Neural crest cell (in vitro differentiated cells): Measurements from ENCODE around the gene CFAP73. TPM values are rescaled to one million over a fixed set of nuclear protein-coding genes. Genes with fewer than 3 reads are reported as not detected.

ENCODE experiments used
- DNase-seq: peaks from one replicate; pipeline ENCODE4 v3.0.0; 2021; ENCODE audit warnings: low read depth, mixed read lengths, low spot score
- H3K27ac Mint-ChIP-seq: one replicate; pipeline ENCODE4 v1.8.0; 2021; ENCODE audit warnings: mild to moderate bottlenecking, mixed read lengths; ENCODE audit not compliant: unreplicated experiment
- H3K27me3 Mint-ChIP-seq: 2 replicates; pipeline ENCODE4 v1.8.0; 2021; ENCODE audit warnings: low read depth, mild to moderate bottlenecking, mixed read lengths
- H3K36me3 Mint-ChIP-seq: 2 replicates; pipeline ENCODE4 v1.8.0; 2021; ENCODE audit warnings: low read depth, mild to moderate bottlenecking, mixed read lengths
- H3K4me1 Mint-ChIP-seq: 2 replicates; pipeline ENCODE4 v1.8.0; 2021; ENCODE audit warnings: mixed read lengths
- H3K4me3 Mint-ChIP-seq: one replicate; pipeline ENCODE4 v1.8.0; 2021; ENCODE audit warnings: mild to moderate bottlenecking, mixed read lengths
- H3K9me3 Mint-ChIP-seq: 2 replicates; pipeline ENCODE4 v1.8.0; 2021; ENCODE audit warnings: mixed read lengths
- total RNA-seq: library from RNA; stranded (reverse); gene quantifications from 2 replicates; pipeline ENCODE4 v1.2.1, GENCODE V29; 2021
- TF ChIP-seq, protein P1 (sequence below): fragments of 200-600 bp; sonication (generic); conservative IDR thresholded peaks from 2 replicates; pipeline ENCODE4 v1.5.0; 2021; ENCODE audit warnings: antibody characterized with exemption, mild to moderate bottlenecking

CFAP73 gene
- total RNA-seq, 1 donor from 2014 or later: not detected

DNA sequence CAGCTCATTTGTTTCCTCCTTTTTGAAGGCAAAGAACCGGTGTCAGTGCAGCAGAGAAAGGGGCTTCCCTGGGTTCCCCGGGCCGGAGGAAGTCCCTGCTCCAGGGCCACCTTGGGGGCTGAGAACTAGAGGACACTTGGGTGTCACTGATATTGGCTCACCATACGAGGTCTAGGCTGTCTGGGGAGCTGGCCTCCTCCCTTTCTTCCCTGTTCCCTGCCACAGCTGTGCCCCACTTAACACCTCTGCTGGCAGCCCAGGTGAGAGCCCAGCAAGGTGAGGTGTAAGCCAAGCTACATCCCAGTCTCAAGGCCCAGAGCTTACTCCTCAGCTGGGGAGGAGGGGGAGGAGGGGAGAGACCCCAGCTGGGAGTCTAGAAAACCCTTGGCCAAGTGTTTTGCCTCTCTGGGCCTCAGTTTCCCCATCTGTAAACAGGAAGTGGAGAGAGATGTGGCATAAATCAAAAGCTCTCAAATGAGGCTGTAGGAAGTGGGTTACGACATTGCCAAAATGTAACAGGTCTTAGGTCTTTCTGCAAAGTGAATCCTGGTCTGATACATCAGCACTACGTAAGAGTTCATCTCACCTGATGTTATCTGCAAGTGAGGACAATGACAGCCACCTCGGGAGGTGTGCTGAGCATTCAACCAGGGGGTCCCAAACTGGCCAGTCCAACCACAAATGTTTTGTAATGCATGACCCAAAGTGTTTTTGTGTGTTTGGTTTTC, 39.5 kb upstream of the CFAP73 start:
- TF ChIP-seq, protein P1, sequence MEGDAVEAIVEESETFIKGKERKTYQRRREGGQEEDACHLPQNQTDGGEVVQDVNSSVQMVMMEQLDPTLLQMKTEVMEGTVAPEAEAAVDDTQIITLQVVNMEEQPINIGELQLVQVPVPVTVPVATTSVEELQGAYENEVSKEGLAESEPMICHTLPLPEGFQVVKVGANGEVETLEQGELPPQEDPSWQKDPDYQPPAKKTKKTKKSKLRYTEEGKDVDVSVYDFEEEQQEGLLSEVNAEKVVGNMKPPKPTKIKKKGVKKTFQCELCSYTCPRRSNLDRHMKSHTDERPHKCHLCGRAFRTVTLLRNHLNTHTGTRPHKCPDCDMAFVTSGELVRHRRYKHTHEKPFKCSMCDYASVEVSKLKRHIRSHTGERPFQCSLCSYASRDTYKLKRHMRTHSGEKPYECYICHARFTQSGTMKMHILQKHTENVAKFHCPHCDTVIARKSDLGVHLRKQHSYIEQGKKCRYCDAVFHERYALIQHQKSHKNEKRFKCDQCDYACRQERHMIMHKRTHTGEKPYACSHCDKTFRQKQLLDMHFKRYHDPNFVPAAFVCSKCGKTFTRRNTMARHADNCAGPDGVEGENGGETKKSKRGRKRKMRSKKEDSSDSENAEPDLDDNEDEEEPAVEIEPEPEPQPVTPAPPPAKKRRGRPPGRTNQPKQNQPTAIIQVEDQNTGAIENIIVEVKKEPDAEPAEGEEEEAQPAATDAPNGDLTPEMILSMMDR: no peak
- Mint-ChIP-seq H3K9me3 (no peaks in the 10 kb centered on the region), H3K36me3 (no peaks in the 10 kb centered on the region), H3K27ac (no peak overlapping the region), H3K4me3 (no peak overlapping the region), H3K4me1 (no peaks in the 10 kb centered on the region), H3K27me3 (peaks cover 30% of the 10 kb centered on the region)
- DNase-seq: no peak

DNA sequence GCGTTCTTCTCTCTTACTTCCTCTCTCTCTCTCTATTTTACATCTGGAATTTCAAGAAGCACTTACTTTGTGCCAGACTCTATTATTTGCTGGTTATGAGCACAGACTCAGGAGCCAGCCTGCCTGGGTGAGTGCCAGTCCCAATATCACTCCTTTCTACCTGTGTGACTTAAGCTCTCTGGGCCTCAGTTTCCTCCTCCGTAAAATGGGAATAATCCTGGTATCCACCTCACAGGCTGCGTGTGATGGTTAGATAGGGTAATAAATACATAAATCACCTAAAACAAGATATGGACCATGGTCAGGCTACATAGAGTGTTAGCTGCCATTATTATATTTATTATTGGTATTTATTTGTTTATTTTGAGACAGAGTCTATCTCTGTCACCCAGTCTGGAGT, 38.3 kb upstream of the CFAP73 start:
- no peak overlapping the region for H3K27ac Mint-ChIP-seq

DNA sequence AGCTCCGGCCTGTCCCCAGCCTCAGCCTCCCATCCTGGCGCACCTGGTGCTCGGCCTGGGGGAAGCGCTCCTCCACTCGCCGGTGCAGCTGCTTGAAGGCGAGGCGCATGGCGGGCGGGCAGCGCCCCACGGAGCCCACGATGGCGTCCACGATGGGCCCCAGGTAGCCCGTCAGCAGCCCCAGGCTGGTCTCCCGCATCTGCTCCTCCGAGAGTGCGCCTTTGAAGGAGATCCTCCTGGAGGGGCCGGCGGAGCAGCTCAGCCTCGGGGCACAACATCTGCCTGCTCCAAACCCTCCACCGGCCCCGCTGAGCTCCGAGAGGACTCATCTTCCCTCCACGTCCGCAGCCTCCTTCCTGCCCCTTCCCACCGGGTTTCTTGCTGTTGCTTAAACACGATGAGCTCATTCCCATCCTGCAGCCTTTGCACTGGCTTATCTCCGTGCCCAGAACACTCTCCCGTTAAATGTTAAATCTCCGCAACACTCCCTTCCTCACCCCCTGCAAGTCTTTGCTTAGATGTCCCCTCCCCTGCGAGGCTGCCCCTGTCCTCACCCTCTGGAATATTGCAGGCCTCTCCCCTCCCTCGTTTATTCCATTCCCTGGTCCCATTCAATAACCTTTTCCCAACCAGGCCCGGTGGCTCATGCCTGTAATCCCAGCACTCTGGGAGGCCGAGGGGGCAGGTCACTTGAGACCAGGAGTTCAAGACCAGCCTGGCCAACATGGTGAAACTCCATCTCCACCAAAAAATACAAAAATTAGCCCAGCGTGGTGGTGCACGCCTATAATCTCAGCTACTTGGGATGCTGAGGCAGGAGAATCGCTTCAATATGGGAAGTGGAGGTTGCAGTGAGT, 37.3 kb upstream of the CFAP73 start:
- H3K36me3 Mint-ChIP-seq: no peaks in the 10 kb centered on the region
- H3K9me3 Mint-ChIP-seq: no peaks in the 10 kb centered on the region
- TF ChIP-seq, protein P1: no peak
- H3K27me3 Mint-ChIP-seq: peaks cover 16% of the 10 kb centered on the region
- DNase-seq: no peak
- no peaks in the 10 kb centered on the region for H3K4me1 Mint-ChIP-seq
- H3K4me3 Mint-ChIP-seq: no peak overlapping the region
- peak overlapping the region; percentile 35 for H3K27ac Mint-ChIP-seq

More for the DNA sequence above, 38.3 kb upstream of the CFAP73 start:
- TF ChIP-seq, protein P1: no peak
- no peak overlapping the region for H3K4me3 Mint-ChIP-seq
- DNase-seq: no peak
- no peaks in the 10 kb centered on the region for H3K9me3 Mint-ChIP-seq
- no peaks in the 10 kb centered on the region for H3K36me3 Mint-ChIP-seq
- no peaks in the 10 kb centered on the region for H3K4me1 Mint-ChIP-seq
- H3K27me3 Mint-ChIP-seq: peaks cover 20% of the 10 kb centered on the region

DNA sequence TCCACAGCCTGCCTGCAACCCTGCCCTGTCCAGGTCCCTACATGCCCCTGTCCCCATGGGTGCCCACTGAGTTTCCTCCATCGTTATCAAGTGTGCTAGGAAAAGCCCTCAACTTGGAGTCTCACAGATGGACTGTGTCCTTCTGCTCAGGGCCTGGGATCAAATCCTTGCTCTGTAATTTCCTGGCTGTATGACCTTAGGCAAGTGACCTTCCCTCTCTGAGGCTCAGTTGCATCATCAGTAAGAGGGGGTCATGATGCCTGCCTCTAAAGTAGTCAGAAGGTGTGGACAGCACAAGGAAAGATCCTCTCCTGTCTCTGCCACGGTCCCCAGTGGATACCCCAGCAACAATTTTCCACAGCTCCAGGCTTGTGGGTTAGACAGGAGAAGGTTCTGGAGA, 36.1 kb upstream of the CFAP73 start:
- no peak overlapping the region for H3K27ac Mint-ChIP-seq
- peaks cover 12% of the 10 kb centered on the region for H3K27me3 Mint-ChIP-seq
- TF ChIP-seq, protein P1: no peak
- H3K4me3 Mint-ChIP-seq: no peak overlapping the region
- H3K36me3 Mint-ChIP-seq: no peaks in the 10 kb centered on the region
- H3K4me1 Mint-ChIP-seq: no peaks in the 10 kb centered on the region
- no peaks in the 10 kb centered on the region for H3K9me3 Mint-ChIP-seq
- DNase-seq: no peak

DNA sequence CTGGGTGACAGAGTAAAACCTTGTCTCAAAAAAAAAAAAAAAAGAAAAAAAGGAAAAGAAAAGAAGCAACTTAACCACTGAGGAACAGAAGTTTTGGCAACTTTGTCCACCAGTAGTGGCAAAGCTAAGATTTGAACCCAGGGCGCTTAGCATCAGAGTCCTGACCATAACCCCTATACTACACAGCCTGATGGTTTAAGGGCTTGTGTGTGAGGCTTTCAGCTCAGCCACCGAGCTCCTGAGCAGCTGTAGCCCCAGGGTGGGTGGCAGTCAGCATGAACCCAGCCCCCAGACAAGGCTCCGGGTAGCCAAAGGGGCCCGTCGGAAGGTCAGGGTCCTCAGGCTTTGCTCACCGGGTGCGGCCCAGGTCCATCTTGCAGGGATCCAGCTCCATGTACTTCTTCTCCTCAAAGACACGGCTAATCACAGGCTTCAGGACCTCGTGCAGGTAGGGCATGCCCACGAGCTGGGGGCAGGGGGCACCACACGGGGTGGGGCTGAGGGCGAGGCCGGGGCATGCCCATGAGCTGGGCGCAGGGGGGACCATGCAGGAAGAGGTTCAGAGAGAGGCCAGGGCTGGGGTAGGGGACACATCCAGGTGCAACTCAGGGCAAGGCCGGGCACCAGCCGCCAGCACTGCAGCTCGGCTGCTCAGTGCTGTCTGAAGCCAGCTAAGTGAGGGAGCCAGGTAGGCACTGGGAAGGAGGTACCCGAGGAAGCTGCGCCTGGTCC, 34.9 kb upstream of the CFAP73 start:
- Mint-ChIP-seq H3K9me3 (no peaks in the 10 kb centered on the region), H3K36me3 (no peaks in the 10 kb centered on the region), H3K27me3 (peaks cover 9% of the 10 kb centered on the region), H3K4me1 (no peaks in the 10 kb centered on the region), H3K4me3 (no peak overlapping the region), H3K27ac (no peak overlapping the region)
- no peak for DNase-seq
- TF ChIP-seq, protein P1: no peak
